ENCODE results near the gene SORT1.
"Not testable (repeated sequence)": the region's sequence is repeated elsewhere in the genome, so short reads cannot be mapped to it uniquely, and the experiment has no call there.

SORT1 gene

GRCh38 chr1:109295712-109296415 lies 101.9 kb downstream of the SORT1 start:
- no peak for DNase-seq

GRCh38 chr1:109294481-109294880 lies 103.2 kb downstream of the SORT1 start:
- DNase-seq, result no peak

GRCh38 chr1:109293026-109293425 lies 104.7 kb downstream of the SORT1 start:
- DNase-seq, result no peak

GRCh38 chr1:109292364-109292763 lies 105.4 kb downstream of the SORT1 start:
- no peak for DNase-seq

- no peak for DNase-seq
Measured at GRCh38 chr1:109290998-109291397, 106.7 kb downstream of the SORT1 start.

GRCh38 chr1:109290137-109290536 lies 107.6 kb downstream of the SORT1 start:
- no peak for DNase-seq

GRCh38 chr1:109286762-109287161 lies 111.0 kb downstream of the SORT1 start:
- DNase-seq, result not testable (repeated sequence)

GRCh38 chr1:109283748-109284600 lies 113.7 kb downstream of the SORT1 start:
- no peak for DNase-seq

- DNase-seq, result peak; percentile 96
Measured at GRCh38 chr1:109282952-109283747, 114.6 kb downstream of the SORT1 start, which contains the start of gene PSRC1. TSS of gene PSRC1 (minus strand) at chr1:109283145.

GRCh38 chr1:109282497-109282951 lies 115.2 kb downstream of the SORT1 start:
- DNase-seq, result no peak

GRCh38 chr1:109281680-109282496 lies 115.8 kb downstream of the SORT1 start:
- DNase-seq, result no peak

- no peak for DNase-seq
Measured at GRCh38 chr1:109280862-109281261, 116.9 kb downstream of the SORT1 start.

GRCh38 chr1:109279615-109280278 lies 118.0 kb downstream of the SORT1 start:
- no peak for DNase-seq

GRCh38 chr1:109277434-109278204 lies 120.1 kb downstream of the SORT1 start:
- peak; percentile 33 for DNase-seq

- DNase-seq, result no peak
Measured at GRCh38 chr1:109275706-109276345, 121.9 kb downstream of the SORT1 start.

- no peak for DNase-seq
Measured at GRCh38 chr1:109274533-109275476, 122.9 kb downstream of the SORT1 start.

- no peak for DNase-seq
Measured at GRCh38 chr1:109273570-109274288, 124.0 kb downstream of the SORT1 start.

GRCh38 chr1:109272831-109273547 lies 124.7 kb downstream of the SORT1 start:
- no peak for DNase-seq
